HUES6 (cell line): Measurements from ENCODE around the gene DDX19B.
"Not testable (repeated sequence)": the region's sequence is repeated elsewhere in the genome, so short reads cannot be mapped to it uniquely, and the experiment has no call there.

Experiments used
- H3K27ac ChIP-seq: 2 replicates; pipeline ENCODE4 v1.7.0; 2013; ENCODE audit warnings: low read depth, mild to moderate bottlenecking, low read length, inconsistent platforms
- H3K27me3 ChIP-seq: 2 replicates; pipeline ENCODE4 v1.6.1; 2013; ENCODE audit warnings: low read length; ENCODE audit not compliant: control insufficient read depth, insufficient read depth
- H3K36me3 ChIP-seq: 2 replicates; pipeline ENCODE4 v1.6.1; 2013; ENCODE audit warnings: low read length; ENCODE audit not compliant: control insufficient read depth, insufficient read depth
- H3K4me1 ChIP-seq: 2 replicates; pipeline ENCODE4 v1.6.1; 2013; ENCODE audit warnings: low read length; ENCODE audit not compliant: control insufficient read depth, insufficient read depth
- H3K4me3 ChIP-seq: 2 replicates; pipeline ENCODE4 v1.5.1; 2013; ENCODE audit warnings: low read depth, low read length
- H3K9ac ChIP-seq: one replicate; pipeline ENCODE4 v1.6.1; 2013; ENCODE audit warnings: mild to moderate bottlenecking, low read length
- H3K9me3 ChIP-seq: 2 replicates; pipeline ENCODE4 v1.6.1; 2013; ENCODE audit warnings: low read depth, low read length; ENCODE audit not compliant: control insufficient read depth, insufficient read depth

DDX19B gene

GRCh38 chr16:70289229-70290094 is 9.5 kb upstream of the DDX19B start, which contains the start of gene AARS1:
Gene AARS1 (minus strand): TSS chr16:70289506. CDS start chr16:70282763, 6,743 bp downstream.
- H3K4me3 ChIP-seq: peak within 1 kb of the TSS; percentile 100
- H3K27me3 ChIP-seq: no peaks in the 10 kb centered on the region
- H3K27ac ChIP-seq: peak within 1 kb of the TSS; percentile 96
- peak within 1 kb of the TSS; percentile 100 for H3K9ac ChIP-seq
- no peaks in the 10 kb centered on the region; the same call in 1 of the 2 replicates for H3K4me1 ChIP-seq
- peaks cover 22% of the 10 kb centered on the region for H3K36me3 ChIP-seq
- no peaks in the 10 kb centered on the region for H3K9me3 ChIP-seq

GRCh38 chr16:70290949-70291519 is 8.0 kb upstream of the DDX19B start:
- H3K4me3 ChIP-seq: no peak overlapping the region
- H3K36me3 ChIP-seq: peaks cover 7% of the 10 kb centered on the region
- no peaks in the 10 kb centered on the region for H3K27me3 ChIP-seq
- no peak overlapping the region for H3K9ac ChIP-seq
- no peaks in the 10 kb centered on the region for H3K9me3 ChIP-seq
- H3K27ac ChIP-seq: no peak overlapping the region; the same call in 1 of the 2 replicates
- no peaks in the 10 kb centered on the region; the same call in 1 of the 2 replicates for H3K4me1 ChIP-seq

GRCh38 chr16:70292148-70292547 is 6.8 kb upstream of the DDX19B start:
- not testable (repeated sequence) for H3K36me3 ChIP-seq, H3K4me1 ChIP-seq, H3K27me3 ChIP-seq, H3K9ac ChIP-seq, H3K27ac ChIP-seq, H3K4me3 ChIP-seq, H3K9me3 ChIP-seq

GRCh38 chr16:70294385-70295025 is 4.5 kb upstream of the DDX19B start:
- Histone ChIP-seq H3K27me3 (no peaks in the 10 kb centered on the region), H3K4me1 (no peaks in the 10 kb centered on the region; the same call in 1 of the 2 replicates), H3K36me3 (no peaks in the 10 kb centered on the region), H3K4me3 (no peak overlapping the region), H3K9ac (no peak overlapping the region), H3K27ac (no peak overlapping the region), H3K9me3 (no peaks in the 10 kb centered on the region)

GRCh38 chr16:70295634-70296033 is 3.4 kb upstream of the DDX19B start:
- Histone ChIP-seq H3K9ac (no peak overlapping the region), H3K27me3 (no peaks in the 10 kb centered on the region), H3K4me1 (no peaks in the 10 kb centered on the region), H3K4me3 (no peak overlapping the region), H3K27ac (no peak overlapping the region), H3K9me3 (no peaks in the 10 kb centered on the region; the same call in 1 of the 2 replicates), H3K36me3 (no peaks in the 10 kb centered on the region)

GRCh38 chr16:70301121-70301520 is 2.1 kb downstream of the DDX19B start:
- Histone ChIP-seq H3K9ac (no peak overlapping the region), H3K9me3 (peaks cover 3% of the 10 kb centered on the region; the same call in 1 of the 2 replicates), H3K4me3 (no peak overlapping the region), H3K27ac (no peak overlapping the region), H3K27me3 (no peaks in the 10 kb centered on the region), H3K36me3 (peaks cover 6% of the 10 kb centered on the region; the same call in 1 of the 2 replicates), H3K4me1 (no peaks in the 10 kb centered on the region)

GRCh38 chr16:70302745-70303144 is 3.8 kb downstream of the DDX19B start:
- no peak overlapping the region for H3K4me3 ChIP-seq
- H3K9me3 ChIP-seq: peaks cover 3% of the 10 kb centered on the region; the same call in 1 of the 2 replicates
- no peaks in the 10 kb centered on the region for H3K27me3 ChIP-seq
- H3K9ac ChIP-seq: no peak overlapping the region
- no peak overlapping the region for H3K27ac ChIP-seq
- peaks cover 6% of the 10 kb centered on the region; the same call in 1 of the 2 replicates for H3K36me3 ChIP-seq
- no peaks in the 10 kb centered on the region for H3K4me1 ChIP-seq

GRCh38 chr16:70304892-70305448 is 6.0 kb downstream of the DDX19B start:
- Histone ChIP-seq H3K36me3 (peaks cover 6% of the 10 kb centered on the region; the same call in 1 of the 2 replicates), H3K9ac (no peak overlapping the region), H3K9me3 (peaks cover 3% of the 10 kb centered on the region; the same call in 1 of the 2 replicates), H3K4me3 (no peak overlapping the region), H3K4me1 (no peaks in the 10 kb centered on the region), H3K27ac (0 out of 2 replicates have a peak overlapping the region, but pooled peaks have one; percentile 53), H3K27me3 (no peaks in the 10 kb centered on the region)

GRCh38 chr16:70306880-70307279 is 7.9 kb downstream of the DDX19B start:
- H3K27ac ChIP-seq: no peak overlapping the region
- H3K4me1 ChIP-seq: no peaks in the 10 kb centered on the region
- H3K27me3 ChIP-seq: no peaks in the 10 kb centered on the region
- no peaks in the 10 kb centered on the region for H3K9me3 ChIP-seq
- H3K4me3 ChIP-seq: no peak overlapping the region
- no peak overlapping the region for H3K9ac ChIP-seq
- H3K36me3 ChIP-seq: no peaks in the 10 kb centered on the region

GRCh38 chr16:70307726-70308125 is 8.7 kb downstream of the DDX19B start:
- not testable (repeated sequence) for H3K36me3 ChIP-seq

More at GRCh38 chr16:70307726-70308125, 8.7 kb downstream of the DDX19B start:
- not testable (repeated sequence) for H3K9me3 ChIP-seq, H3K9ac ChIP-seq, H3K4me1 ChIP-seq, H3K27ac ChIP-seq, H3K4me3 ChIP-seq, H3K27me3 ChIP-seq
